ENCODE results near the gene ST8SIA2. TPM values are rescaled to one million over a fixed set of nuclear protein-coding genes. Genes with fewer than 3 reads are reported as not detected.

Gene ST8SIA2
- total RNA-seq, 1 donor from 2014 or later: 13.6 TPM

- H3K4me3 Mint-ChIP-seq: no peak overlapping the region
- H3K79me2 ChIP-seq (ENCODE audit: low read depth): no peaks in the 10 kb centered on the region
- no peak overlapping the region for H3K4me3 ChIP-seq
- no peaks in the 10 kb centered on the region for H3K9me3 Mint-ChIP-seq
- H3K9me3 ChIP-seq (ENCODE audit: low read depth): no peaks in the 10 kb centered on the region
- H3K4me1 ChIP-seq: peaks cover 18% of the 10 kb centered on the region
- no peak overlapping the region for H3K4me2 ChIP-seq
- H3K36me3 Mint-ChIP-seq: peaks cover 30% of the 10 kb centered on the region
- TF ChIP-seq EZH2 (IDR thresholded peaks at IDR 0.05): no peak
- TF ChIP-seq EZH2phosphoT487 (IDR thresholded peaks at IDR 0.05): no peak
- no peak for TF ChIP-seq CTCF (IDR thresholded peaks at IDR 0.05)
- no peaks in the 10 kb centered on the region for H3K27me3 Mint-ChIP-seq (ENCODE audit: insufficient read depth, low read depth)
- no peaks in the 10 kb centered on the region for H3K36me3 ChIP-seq
- no peak overlapping the region for H2AFZ ChIP-seq (replicated peaks)
- DNase-seq (ENCODE audit: low spot score): no peak
- H3K27ac ChIP-seq: no peak overlapping the region
- no peaks in the 10 kb centered on the region for H3F3A ChIP-seq (ENCODE audit: low read depth)
- H3K4me1 Mint-ChIP-seq: peaks cover 13% of the 10 kb centered on the region
- H3K27me3 ChIP-seq: no peaks in the 10 kb centered on the region
- H4K20me1 ChIP-seq (ENCODE audit: low read depth): peaks cover 6% of the 10 kb centered on the region
- H3K27ac Mint-ChIP-seq: no peak overlapping the region
- no peak overlapping the region for H3K9ac ChIP-seq
These were observed 36.4 kb downstream of the ST8SIA2 start for GRCh38 chr15:92430069-92430440.

- H3K9me3 Mint-ChIP-seq: no peaks in the 10 kb centered on the region
- Histone ChIP-seq H3K4me1 (no peaks in the 10 kb centered on the region), H3K27me3 (no peaks in the 10 kb centered on the region), H3F3A (ENCODE audit: low read depth) (no peaks in the 10 kb centered on the region), H2AFZ (replicated peaks) (no peak overlapping the region), H3K9ac (no peak overlapping the region), H4K20me1 (ENCODE audit: low read depth) (no peaks in the 10 kb centered on the region), H3K4me2 (no peak overlapping the region), H3K4me3 (no peak overlapping the region), H3K9me3 (ENCODE audit: low read depth) (no peaks in the 10 kb centered on the region), H3K36me3 (no peaks in the 10 kb centered on the region), H3K79me2 (ENCODE audit: low read depth) (no peaks in the 10 kb centered on the region), H3K27ac (no peak overlapping the region)
- H3K27ac Mint-ChIP-seq: no peak overlapping the region
- no peak overlapping the region for H3K4me3 Mint-ChIP-seq
- H3K27me3 Mint-ChIP-seq (ENCODE audit: insufficient read depth, low read depth): peaks cover 3% of the 10 kb centered on the region
- H3K4me1 Mint-ChIP-seq: no peaks in the 10 kb centered on the region
- TF ChIP-seq EZH2 (IDR thresholded peaks at IDR 0.05): no peak
- no peak for TF ChIP-seq CTCF (IDR thresholded peaks at IDR 0.05)
- no peak for TF ChIP-seq EZH2phosphoT487 (IDR thresholded peaks at IDR 0.05)
- H3K36me3 Mint-ChIP-seq: peaks cover 47% of the 10 kb centered on the region
- no peak for DNase-seq (ENCODE audit: low spot score)
These were observed 41.5 kb downstream of the ST8SIA2 start for GRCh38 chr15:92435145-92435544.

- Mint-ChIP-seq H3K4me1 (no peaks in the 10 kb centered on the region), H3K27me3 (ENCODE audit: insufficient read depth, low read depth) (peaks cover 5% of the 10 kb centered on the region), H3K4me3 (no peak overlapping the region), H3K9me3 (no peaks in the 10 kb centered on the region), H3K27ac (no peak overlapping the region), H3K36me3 (peaks cover 42% of the 10 kb centered on the region)
- H3K4me2 ChIP-seq: no peak overlapping the region
- TF ChIP-seq CTCF (IDR thresholded peaks at IDR 0.05) (no peak), EZH2phosphoT487 (IDR thresholded peaks at IDR 0.05) (no peak)
- no peaks in the 10 kb centered on the region for H4K20me1 ChIP-seq (ENCODE audit: low read depth)
- no peak for DNase-seq (ENCODE audit: low spot score)
- H3K27ac ChIP-seq: no peak overlapping the region
- no peak overlapping the region for H3K4me3 ChIP-seq
- H3K9me3 ChIP-seq (ENCODE audit: low read depth): no peaks in the 10 kb centered on the region
- H3K27me3 ChIP-seq: no peaks in the 10 kb centered on the region
- no peak overlapping the region for H2AFZ ChIP-seq (replicated peaks)
- H3K9ac ChIP-seq: no peak overlapping the region
- H3K79me2 ChIP-seq (ENCODE audit: low read depth): no peaks in the 10 kb centered on the region
- H3K4me1 ChIP-seq: no peaks in the 10 kb centered on the region
- H3K36me3 ChIP-seq: no peaks in the 10 kb centered on the region
- H3F3A ChIP-seq (ENCODE audit: low read depth): no peaks in the 10 kb centered on the region
These were observed 44.8 kb downstream of the ST8SIA2 start for GRCh38 chr15:92438471-92438870.

- Histone ChIP-seq H3K4me1 (no peaks in the 10 kb centered on the region), H3K36me3 (no peaks in the 10 kb centered on the region), H3K79me2 (ENCODE audit: low read depth) (no peaks in the 10 kb centered on the region), H3K9me3 (ENCODE audit: low read depth) (no peaks in the 10 kb centered on the region), H3K27me3 (no peaks in the 10 kb centered on the region), H3K4me2 (no peak overlapping the region), H4K20me1 (ENCODE audit: low read depth) (no peaks in the 10 kb centered on the region), H2AFZ (replicated peaks) (no peak overlapping the region), H3K4me3 (no peak overlapping the region), H3K9ac (no peak overlapping the region), H3K27ac (no peak overlapping the region), H3F3A (ENCODE audit: low read depth) (no peaks in the 10 kb centered on the region)
- H3K27ac Mint-ChIP-seq: no peak overlapping the region
- peaks cover 4% of the 10 kb centered on the region for H3K27me3 Mint-ChIP-seq (ENCODE audit: insufficient read depth, low read depth)
- TF ChIP-seq CTCF (IDR thresholded peaks at IDR 0.05) (no peak), EZH2phosphoT487 (IDR thresholded peaks at IDR 0.05) (no peak), EZH2 (IDR thresholded peaks at IDR 0.05) (no peak)
- H3K9me3 Mint-ChIP-seq: no peaks in the 10 kb centered on the region
- H3K4me3 Mint-ChIP-seq: no peak overlapping the region
- H3K36me3 Mint-ChIP-seq: peaks cover 12% of the 10 kb centered on the region
- no peaks in the 10 kb centered on the region for H3K4me1 Mint-ChIP-seq
- DNase-seq (ENCODE audit: low spot score): no peak
These were observed 49.7 kb downstream of the ST8SIA2 start for GRCh38 chr15:92443381-92443780.

Measured in neural progenitor cell (in vitro differentiated cells).